ENCODE data around the gene ZNF136. TPM values are rescaled to one million over a fixed set of nuclear protein-coding genes. Genes with fewer than 3 reads are reported as not detected.

The ZNF136 gene
- total RNA-seq, 1 donor from 2014 or later, result 12.4 TPM

- H3K36me3 Mint-ChIP-seq (ENCODE audit: low read depth, unreplicated experiment), result peaks cover 46% of the 10 kb centered on the region
- peaks cover 5% of the 10 kb centered on the region for H3K27me3 Mint-ChIP-seq (ENCODE audit: unreplicated experiment)
- peak overlapping the region; percentile 93 for H3K4me3 Mint-ChIP-seq (ENCODE audit: unreplicated experiment)
- H3K9me3 Mint-ChIP-seq (ENCODE audit: unreplicated experiment), result peaks cover 4% of the 10 kb centered on the region
- H3K27ac Mint-ChIP-seq (ENCODE audit: unreplicated experiment), result peak overlapping the region; percentile 97
- peaks cover 17% of the 10 kb centered on the region for H3K4me1 Mint-ChIP-seq (ENCODE audit: unreplicated experiment)
- TF ChIP-seq CTCF (IDR thresholded peaks at IDR 0.05; ENCODE audit: unreplicated experiment), result peak; percentile 77
- peak; percentile 81 for DNase-seq (ENCODE audit: low spot score)
Measured at GRCh38 chr19:12140545-12141404, 22.1 kb upstream of the ZNF136 start.

GRCh38 chr19:12141405-12141736 lies 21.5 kb upstream of the ZNF136 start:
- no peak for DNase-seq (ENCODE audit: low spot score)
- peaks cover 5% of the 10 kb centered on the region for H3K27me3 Mint-ChIP-seq (ENCODE audit: unreplicated experiment)
- H3K4me1 Mint-ChIP-seq (ENCODE audit: unreplicated experiment), result peaks cover 17% of the 10 kb centered on the region
- H3K36me3 Mint-ChIP-seq (ENCODE audit: low read depth, unreplicated experiment), result peaks cover 49% of the 10 kb centered on the region
- H3K4me3 Mint-ChIP-seq (ENCODE audit: unreplicated experiment), result peak overlapping the region; percentile 93
- peak; percentile 47 for TF ChIP-seq CTCF (IDR thresholded peaks at IDR 0.05; ENCODE audit: unreplicated experiment)
- peaks cover 8% of the 10 kb centered on the region for H3K9me3 Mint-ChIP-seq (ENCODE audit: unreplicated experiment)
- peak overlapping the region; percentile 97 for H3K27ac Mint-ChIP-seq (ENCODE audit: unreplicated experiment)

- Mint-ChIP-seq H3K27ac (ENCODE audit: unreplicated experiment) (no peak overlapping the region), H3K27me3 (ENCODE audit: unreplicated experiment) (peaks cover 3% of the 10 kb centered on the region), H3K36me3 (ENCODE audit: low read depth, unreplicated experiment) (peaks cover 54% of the 10 kb centered on the region), H3K9me3 (ENCODE audit: unreplicated experiment) (peaks cover 15% of the 10 kb centered on the region), H3K4me3 (ENCODE audit: unreplicated experiment) (peak overlapping the region; percentile 68), H3K4me1 (ENCODE audit: unreplicated experiment) (peaks cover 10% of the 10 kb centered on the region)
- DNase-seq (ENCODE audit: low spot score), result no peak
- TF ChIP-seq CTCF (IDR thresholded peaks at IDR 0.05; ENCODE audit: unreplicated experiment), result no peak
Measured at GRCh38 chr19:12145348-12145747, 17.5 kb upstream of the ZNF136 start.

GRCh38 chr19:12155324-12155860 lies 7.5 kb upstream of the ZNF136 start:
- Mint-ChIP-seq H3K4me3 (ENCODE audit: unreplicated experiment) (peak overlapping the region; percentile 87), H3K9me3 (ENCODE audit: unreplicated experiment) (no peaks in the 10 kb centered on the region), H3K27me3 (ENCODE audit: unreplicated experiment) (peaks cover 6% of the 10 kb centered on the region), H3K27ac (ENCODE audit: unreplicated experiment) (peak overlapping the region; percentile 68), H3K36me3 (ENCODE audit: low read depth, unreplicated experiment) (peaks cover 16% of the 10 kb centered on the region), H3K4me1 (ENCODE audit: unreplicated experiment) (peaks cover 16% of the 10 kb centered on the region)
- no peak for DNase-seq (ENCODE audit: low spot score)
- TF ChIP-seq CTCF (IDR thresholded peaks at IDR 0.05; ENCODE audit: unreplicated experiment), result no peak
